K562 (cell line): ENCODE results near the gene VWA2. TPM values are rescaled to one million over a fixed set of nuclear protein-coding genes. Genes with fewer than 3 reads are reported as not detected.

Experiments
- ATAC-seq: fragments of 200-7000 bp; cut with Tn5 transposase; 3 replicates; pipeline ENCODE4 v1.9.1; 2020; ENCODE audit warnings: moderate library complexity
- BruUV-seq: library from RNA; stranded (reverse); fragments of 400-500 nt; replicated peaks from 2 replicates; lab custom pipeline; 2021; lab: Mats Ljungman, UMichigan
- CTCF ChIA-PET: fragments of 300-600 bp; formaldehyde crosslinking; extraction: SDS; loops from one replicate; lab custom pipeline; 2021; ENCODE audit warnings: low intra/inter-chr PET ratio; lab: Yijun Ruan, JAX
- POLR2A ChIA-PET: fragments of 300-600, 350-650 bp; sonication (Branson Sonifier 250); formaldehyde crosslinking; extraction: SDS; loops from one replicate; lab custom pipeline; 2021; ENCODE audit warnings: antibody characterized with exemption, inconsistent platforms; lab: Yijun Ruan, JAX
- DNase-seq, 4 experiments: peaks; one replicate each; pipeline versions ENCODE4 v3.0.0 to v3.0.0-alpha.2; 2011 to 2018; ENCODE audit warnings: low spot score in 3 of 4, mixed read lengths in 3 of 4; ENCODE audit errors: extremely low read depth in 1 of 4
- FAIRE-seq: peaks from 2 replicates; lab custom pipeline; 2011; peaks lifted over from hg19 to GRCh38; lab: Jason Lieb, UNC
- H2AFZ ChIP-seq: 2 replicates; pipeline ENCODE4 v1.6.0; 2011; ENCODE audit warnings: low read depth, low read length, control low read depth, inconsistent platforms
- H3K27ac ChIP-seq: fragments of 200-600 bp; 3 replicates; pipeline ENCODE4 v1.8.0; 2011; ENCODE audit warnings: low read depth, mild to moderate bottlenecking, control low read depth, inconsistent platforms, low read length, moderate library complexity, mixed read lengths; ENCODE audit errors: extremely low read depth
- H3K27me3 ChIP-seq, 2 experiments: fragments of 300-600 bp in 1 of 2; 2 replicates in 1 of 2; 3 replicates in 1 of 2; pipeline versions ENCODE4 v1.6.0 to v1.8.0; 2011; ENCODE audit warnings: inconsistent platforms in 2 of 2, low read length in 2 of 2, mild to moderate bottlenecking in 1 of 2, mixed read lengths in 1 of 2, moderate library complexity in 1 of 2; ENCODE audit not compliant: control insufficient read depth in 2 of 2, insufficient read depth in 2 of 2
- H3K36me3 ChIP-seq: fragments of 300-600 bp; 3 replicates; pipeline ENCODE4 v1.8.0; 2011; ENCODE audit warnings: mild to moderate bottlenecking, low read length, inconsistent platforms; ENCODE audit not compliant: control insufficient read depth, insufficient read depth
- H3K4me1 ChIP-seq, 2 experiments: fragments of 200-600 bp in 1 of 2; replicated peaks in 1 of 2; 2 replicates in 1 of 2; 3 replicates in 1 of 2; pipeline versions ENCODE4 v1.5.1 to v1.8.0; 2011; ENCODE audit warnings: inconsistent platforms in 2 of 2, low read length in 2 of 2, mild to moderate bottlenecking in 1 of 2, mixed read lengths in 1 of 2, moderate library complexity in 1 of 2; ENCODE audit not compliant: control insufficient read depth in 2 of 2, insufficient read depth in 2 of 2
- H3K4me2 ChIP-seq: 2 replicates; pipeline ENCODE4 v1.6.1; 2011; ENCODE audit warnings: low read length, control low read depth, inconsistent platforms, mixed read lengths; ENCODE audit not compliant: insufficient read depth
- H3K4me3 ChIP-seq: fragments of 200-600 bp; sonication (generic), shearing (Covaris generic); 2 replicates; pipeline ENCODE4 v1.5.1; 2016; ENCODE audit warnings: control low read depth, inconsistent platforms
- H3K79me2 ChIP-seq: fragments of 200-600 bp; 3 replicates; pipeline ENCODE4 v1.8.0; 2011; ENCODE audit warnings: low read length, inconsistent platforms; ENCODE audit not compliant: control insufficient read depth, insufficient read depth
- H3K9ac ChIP-seq, 2 experiments: 2 replicates each; pipeline versions ENCODE4 v1.6.0 to v1.6.1; 2011; ENCODE audit warnings: low read depth in 2 of 2, low read length in 2 of 2, control low read depth in 1 of 2, inconsistent platforms in 1 of 2, mild to moderate bottlenecking in 1 of 2, mixed read lengths in 1 of 2; ENCODE audit not compliant: insufficient read depth in 1 of 2
- H3K9me1 ChIP-seq: one replicate; pipeline ENCODE4 v1.6.0; 2011; ENCODE audit warnings: inconsistent platforms, mild to moderate bottlenecking, low read length, moderate library complexity; ENCODE audit not compliant: control insufficient read depth, insufficient read depth
- H3K9me3 ChIP-seq: replicated peaks from 2 replicates; pipeline ENCODE4 v1.5.1; 2011; ENCODE audit warnings: low read depth, low read length, inconsistent platforms; ENCODE audit not compliant: control insufficient read depth, insufficient read depth
- H4K20me1 ChIP-seq: replicated peaks from 2 replicates; pipeline ENCODE4 v1.6.1; 2011; ENCODE audit warnings: low read length, inconsistent platforms, mixed read lengths; ENCODE audit not compliant: control insufficient read depth, insufficient read depth
- MGA ChIP-seq: fragments of 450-650 bp; IDR thresholded peaks from 2 replicates; pipeline ENCODE4 v1.6.1; 2016; ENCODE audit warnings: mild to moderate bottlenecking, moderate library complexity
- NUFIP1 ChIP-seq: fragments of 450-650 bp; IDR thresholded peaks from 2 replicates; pipeline ENCODE4 v1.6.1; 2018; ENCODE audit not compliant: partially characterized antibody
- POU5F1 ChIP-seq: fragments of 150-350 bp; IDR thresholded peaks from 2 replicates; pipeline ENCODE4 v1.6.1; 2014; ENCODE audit warnings: borderline replicate concordance, low read length, low read depth, mild to moderate bottlenecking; ENCODE audit not compliant: partially characterized antibody
- SP2 ChIP-seq: IDR thresholded peaks from 2 replicates; pipeline ENCODE4 v1.6.1; 2011; ENCODE audit warnings: mild to moderate bottlenecking, low read depth, low read length, moderate library complexity; ENCODE audit not compliant: poor library complexity, severe bottlenecking; ENCODE audit errors: extremely low read depth
- WGBS: fragments of 100-300 bp; shearing (Covaris generic); methylation state at CpG from one replicate; pipeline ENCODE4 v1.1.6; 2016; ENCODE audit warnings: low coverage, mixed read lengths; ENCODE audit not compliant: insufficient coverage; ENCODE audit errors: missing lambda C conversion rate; 5-methylcytosine and 5-hydroxymethylcytosine counted together
- in situ Hi-C: fragments of 300-500 bp; cut with MboI; formaldehyde crosslinking; loops from 4 replicates; pipeline ENCODE4 v1.15.0; 2018; ENCODE audit warnings: inconsistent platforms, mixed read lengths
- intact Hi-C: fragments of 100-400 bp; cut with micrococcal nuclease; formaldehyde crosslinking; loops from 2 replicates; pipeline ENCODE4 v1.14.2; 2022
- polyA plus RNA-seq, 8 experiments: library from polyadenylated mRNA; depleted of rRNA in 4 of 8; stranded (reverse) in 5 of 8; unstranded in 3 of 8; fragments of >200 nt; fragmentation: Nextera tagmentation in 2 of 8; fragmentation: Illumina TruSeq in 1 of 8; extraction: Ambion mirVana in 2 of 8; extraction: Trizol in 1 of 8; gene quantifications; 2 replicates each; pipeline versions ENCODE4 v1.2.1 to v1.2.3, GENCODE V29; 2011 to 2014; ENCODE audit warnings: inconsistent platforms in 1 of 8, missing spikeins in 1 of 8
- total RNA-seq, 7 experiments: library from RNA; depleted of rRNA in 6 of 7; stranded (reverse); fragments of >200 nt in 6 of 7; fragmentation: Illumina TruSeq in 2 of 7; extraction: Trizol in 2 of 7; gene quantifications; 2 replicates each; pipeline versions ENCODE4 v1.2.1 to v1.2.3, GENCODE V29; 2011 to 2021; ENCODE audit warnings: low replicate concordance in 1 of 7
- TF ChIP-seq, protein P1 (sequence below): sonication (generic); formaldehyde crosslinking; IDR thresholded peaks from 2 replicates; pipeline ENCODE4 v1.9.0; 2022; ENCODE audit warnings: mild to moderate bottlenecking, missing genetic modification reagents
- TF ChIP-seq, protein P2 (sequence below): sonication (generic); formaldehyde crosslinking; IDR thresholded peaks from 2 replicates; pipeline ENCODE4 v1.8.0; 2022; ENCODE audit warnings: missing genetic modification reagents, mild to moderate bottlenecking, moderate library complexity, borderline replicate concordance

The VWA2 gene
- total and polyA plus RNA-seq, 9 of the 15 experiments (the other 6 are each of a cell fraction or from before 2014, with no cell fraction given), result not detected

DNA sequence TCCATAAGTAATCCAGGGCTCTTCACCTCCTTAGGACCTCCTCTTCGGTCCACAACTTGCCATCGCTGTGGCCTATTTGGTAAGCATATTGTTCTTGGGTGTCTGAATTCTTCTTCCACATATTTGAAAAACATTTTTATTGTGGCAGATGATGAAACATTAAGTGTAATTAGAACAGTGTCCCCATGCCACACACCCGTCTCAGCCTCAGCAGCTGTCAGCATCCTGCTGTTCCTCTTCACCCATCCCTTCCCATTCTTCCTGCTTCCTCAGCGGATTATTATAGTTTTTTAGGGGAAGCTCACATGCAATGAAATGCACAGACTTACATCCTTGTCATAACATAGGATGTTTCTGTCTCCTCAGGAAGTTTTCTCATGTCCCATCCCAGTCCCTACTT lies 39.8 kb upstream of the VWA2 start (continued):
- TF ChIP-seq, protein P1, sequence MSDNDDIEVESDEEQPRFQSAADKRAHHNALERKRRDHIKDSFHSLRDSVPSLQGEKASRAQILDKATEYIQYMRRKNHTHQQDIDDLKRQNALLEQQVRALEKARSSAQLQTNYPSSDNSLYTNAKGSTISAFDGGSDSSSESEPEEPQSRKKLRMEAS (CRISPR knock-in tag), result no peak
- no peak for TF ChIP-seq POU5F1
- TF ChIP-seq NUFIP1, result no peak
- TF ChIP-seq, all 486 proteins: peak for 0

DNA sequence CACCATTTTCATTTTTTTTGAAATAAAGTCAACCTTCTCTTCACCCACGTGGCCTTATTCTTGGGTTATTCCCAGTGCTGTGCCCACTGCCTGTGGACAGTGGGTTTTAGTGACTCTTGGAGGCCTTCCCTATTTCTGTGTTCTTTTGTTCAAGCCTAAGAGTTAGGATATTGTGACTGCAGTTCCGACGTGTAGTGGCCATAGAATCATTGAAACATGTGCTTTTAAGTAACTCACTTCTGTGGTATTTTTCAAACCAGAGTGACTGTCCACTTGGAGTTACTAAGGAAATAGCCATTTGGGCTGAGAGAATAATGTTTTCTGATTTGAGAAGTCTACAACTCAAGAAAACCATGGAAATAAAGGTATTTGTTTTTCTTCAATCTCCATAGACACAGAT lies 36.2 kb upstream of the VWA2 start:
- ChIA-PET POLR2A (interaction anchor here (0.8 to 1.3 kb wide), 2 partner anchors 9 to 14 kb away, joined by 3 to 4 read pairs; no protein-coding TSS in a partner anchor), CTCF (no interaction called here)
- WGBS, result 0% methylated on average over 3 of the region's 3 CpGs
- no TSS peak for BruUV-seq
- Histone ChIP-seq H3K9ac (no peak overlapping the region), H3K4me2 (no peak overlapping the region), H3K27ac (no peak overlapping the region), H3K9me1 (no peaks in the 10 kb centered on the region), H3K27me3 (peaks cover 0 to 8% of the 10 kb centered on the region in 2 experiments; a peak in 2 of 5 replicates), H3K36me3 (no peaks in the 10 kb centered on the region), H3K4me1 (no peaks in the 10 kb centered on the region), H3K9me3 (no peaks in the 10 kb centered on the region), H2AFZ (no peak overlapping the region), H4K20me1 (no peaks in the 10 kb centered on the region), H3K79me2 (no peaks in the 10 kb centered on the region), H3K4me3 (no peak overlapping the region)
- intact Hi-C loops, result no loop called here
- no peak for ATAC-seq
- FAIRE-seq, result no peak
- no peak for DNase-seq
- in situ Hi-C loops, result no loop called here
- TF ChIP-seq SP2 (no peak), MGA (no peak)
- TF ChIP-seq, protein P2, sequence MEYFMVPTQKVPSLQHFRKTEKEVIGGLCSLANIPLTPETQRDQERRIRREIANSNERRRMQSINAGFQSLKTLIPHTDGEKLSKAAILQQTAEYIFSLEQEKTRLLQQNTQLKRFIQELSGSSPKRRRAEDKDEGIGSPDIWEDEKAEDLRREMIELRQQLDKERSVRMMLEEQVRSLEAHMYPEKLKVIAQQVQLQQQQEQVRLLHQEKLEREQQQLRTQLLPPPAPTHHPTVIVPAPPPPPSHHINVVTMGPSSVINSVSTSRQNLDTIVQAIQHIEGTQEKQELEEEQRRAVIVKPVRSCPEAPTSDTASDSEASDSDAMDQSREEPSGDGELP (CRISPR knock-in tag), result no peak
- TF ChIP-seq, protein P1 (CRISPR knock-in tag), result no peak
